K562 (cell line): ENCODE measurements around the gene GPHA2. TPM values are rescaled to one million over a fixed set of nuclear protein-coding genes. Genes with fewer than 3 reads are reported as not detected.

Source experiments
- BRD4 ChIP-seq: fragments of 200-600 bp; sonication (generic); IDR thresholded peaks from 2 replicates; pipeline ENCODE4 v1.6.1; 2017; ENCODE audit warnings: inconsistent platforms
- CHAMP1 ChIP-seq: fragments of 450-650 bp; IDR thresholded peaks from 2 replicates; pipeline ENCODE4 v1.6.1; 2016; ENCODE audit warnings: mild to moderate bottlenecking
- FOXK2 ChIP-seq, 2 experiments: fragments of 450-650 bp; IDR thresholded peaks in 1 of 2; conservative IDR thresholded peaks in 1 of 2; 2 replicates each; pipeline ENCODE4 v1.6.1; 2016; ENCODE audit warnings: low read depth in 2 of 2, mild to moderate bottlenecking in 1 of 2
- NCOR1 ChIP-seq: fragments of 450-650 bp; IDR thresholded peaks from 2 replicates; pipeline ENCODE4 v1.6.1; 2016; ENCODE audit warnings: mild to moderate bottlenecking, moderate library complexity
- NFE2L1 ChIP-seq: fragments of 450-650 bp; IDR thresholded peaks from 2 replicates; pipeline ENCODE4 v1.6.1; 2016; ENCODE audit warnings: missing genetic modification characterization, low read depth, mild to moderate bottlenecking, missing compliant biosample characterization, moderate library complexity, borderline replicate concordance
- NR2C2 ChIP-seq, 2 experiments: fragments of 200-800 bp in 1 of 2; sonication (Bioruptor generic) in 1 of 2; sonication (generic) in 1 of 2; formaldehyde crosslinking in 1 of 2; IDR thresholded peaks; 2 replicates each; pipeline versions ENCODE4 v1.6.1 to v1.8.0; 2016 to 2022; ENCODE audit warnings: mild to moderate bottlenecking in 1 of 2, missing compliant biosample characterization in 1 of 2, missing genetic modification characterization in 1 of 2, missing genetic modification reagents in 1 of 2
- NUFIP1 ChIP-seq: fragments of 450-650 bp; IDR thresholded peaks from 2 replicates; pipeline ENCODE4 v1.6.1; 2018; ENCODE audit not compliant: partially characterized antibody
- PTRF ChIP-seq: fragments of 450-650 bp; IDR thresholded peaks from 2 replicates; pipeline ENCODE4 v1.6.1; 2016; ENCODE audit warnings: mild to moderate bottlenecking, missing genetic modification characterization, missing compliant biosample characterization
- SMAD2 ChIP-seq: fragments of 150-350 bp; IDR thresholded peaks from 2 replicates; pipeline ENCODE4 v1.6.1; 2014; ENCODE audit warnings: low read depth, mild to moderate bottlenecking, low read length
- ZNF212 ChIP-seq: fragments of 450-650 bp; formaldehyde crosslinking; IDR thresholded peaks from 2 replicates; pipeline ENCODE4 v1.4.0; 2020; ENCODE audit warnings: mild to moderate bottlenecking
- ZNF263 ChIP-seq: sonication (generic); formaldehyde crosslinking; IDR thresholded peaks from 2 replicates; pipeline ENCODE4 v1.8.0; 2022; ENCODE audit warnings: mild to moderate bottlenecking, missing genetic modification reagents, borderline replicate concordance
- ZNF830 ChIP-seq: fragments of 250-450 bp; sonication (Bioruptor Pico); IDR thresholded peaks from 2 replicates; pipeline ENCODE4 v1.5.0; 2021; ENCODE audit warnings: mild to moderate bottlenecking
- polyA plus RNA-seq, 8 experiments: library from polyadenylated mRNA; depleted of rRNA in 4 of 8; stranded (reverse) in 5 of 8; unstranded in 3 of 8; fragments of >200 nt; fragmentation: Nextera tagmentation in 2 of 8; fragmentation: Illumina TruSeq in 1 of 8; extraction: Ambion mirVana in 2 of 8; extraction: Trizol in 1 of 8; gene quantifications; 2 replicates each; pipeline versions ENCODE4 v1.2.1 to v1.2.3, GENCODE V29; 2011 to 2014; ENCODE audit warnings: inconsistent platforms in 1 of 8, missing spikeins in 1 of 8
- total RNA-seq, 7 experiments: library from RNA; depleted of rRNA in 6 of 7; stranded (reverse); fragments of >200 nt in 6 of 7; fragmentation: Illumina TruSeq in 2 of 7; extraction: Trizol in 2 of 7; gene quantifications; 2 replicates each; pipeline versions ENCODE4 v1.2.1 to v1.2.3, GENCODE V29; 2011 to 2021; ENCODE audit warnings: low replicate concordance in 1 of 7
- TF ChIP-seq, protein P1 (sequence below): fragments of 250-450 bp; sonication (Bioruptor Pico); IDR thresholded peaks from 2 replicates; pipeline ENCODE4 v1.4.0; 2020
- TF ChIP-seq, protein P2 (sequence below): fragments of 450-650 bp; IDR thresholded peaks from 2 replicates; pipeline ENCODE4 v1.6.1; 2017; ENCODE audit warnings: antibody characterized with exemption, mild to moderate bottlenecking

The GPHA2 gene
- total and polyA plus RNA-seq, 9 of the 15 experiments (the other 6 are each of a cell fraction or from before 2014, with no cell fraction given) = 0.17 to 0.22 TPM; not detected in 7

DNA sequence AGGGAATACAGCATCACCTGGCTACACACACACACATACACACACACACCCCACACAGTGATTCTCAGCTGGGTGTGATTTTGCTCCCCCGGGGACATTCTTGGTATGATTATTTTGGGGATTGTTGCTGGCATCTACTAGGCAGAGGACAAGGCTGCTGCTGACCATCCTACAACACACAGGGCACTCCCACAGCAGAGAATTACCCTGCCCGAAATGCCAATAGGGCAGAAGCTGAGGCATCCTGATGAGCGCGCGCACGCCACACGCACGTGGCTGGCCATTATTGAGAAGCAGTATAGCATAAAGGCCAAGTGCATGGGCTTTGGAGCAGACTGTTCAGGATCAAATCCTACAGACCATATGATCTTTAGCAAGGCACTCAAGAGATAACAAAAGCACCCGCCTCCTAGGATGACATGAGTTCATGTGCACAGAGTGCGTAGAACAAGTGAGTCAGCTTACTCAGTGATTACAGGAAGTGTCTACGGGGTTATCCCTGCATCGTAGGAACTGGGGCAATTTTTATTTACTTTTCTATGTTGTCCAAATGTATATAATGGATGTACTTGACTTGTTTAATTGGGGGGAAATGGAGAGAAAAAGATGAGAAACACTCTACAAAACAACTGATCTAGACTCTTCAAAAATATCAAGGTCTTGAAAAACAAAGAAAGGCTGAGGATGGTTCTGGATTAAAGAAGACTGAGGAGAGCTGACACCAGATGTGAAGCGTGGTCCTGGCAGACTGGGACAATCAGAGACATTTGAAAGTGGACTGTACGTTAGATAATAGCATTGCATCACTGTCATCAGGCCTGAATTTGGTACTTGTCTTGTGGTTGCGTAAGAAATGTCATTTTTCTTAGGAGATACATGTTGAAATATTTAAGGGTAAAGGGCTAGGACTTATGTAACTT is 50.1 kb downstream of the GPHA2 start (continued):
- TF ChIP-seq, protein P1, sequence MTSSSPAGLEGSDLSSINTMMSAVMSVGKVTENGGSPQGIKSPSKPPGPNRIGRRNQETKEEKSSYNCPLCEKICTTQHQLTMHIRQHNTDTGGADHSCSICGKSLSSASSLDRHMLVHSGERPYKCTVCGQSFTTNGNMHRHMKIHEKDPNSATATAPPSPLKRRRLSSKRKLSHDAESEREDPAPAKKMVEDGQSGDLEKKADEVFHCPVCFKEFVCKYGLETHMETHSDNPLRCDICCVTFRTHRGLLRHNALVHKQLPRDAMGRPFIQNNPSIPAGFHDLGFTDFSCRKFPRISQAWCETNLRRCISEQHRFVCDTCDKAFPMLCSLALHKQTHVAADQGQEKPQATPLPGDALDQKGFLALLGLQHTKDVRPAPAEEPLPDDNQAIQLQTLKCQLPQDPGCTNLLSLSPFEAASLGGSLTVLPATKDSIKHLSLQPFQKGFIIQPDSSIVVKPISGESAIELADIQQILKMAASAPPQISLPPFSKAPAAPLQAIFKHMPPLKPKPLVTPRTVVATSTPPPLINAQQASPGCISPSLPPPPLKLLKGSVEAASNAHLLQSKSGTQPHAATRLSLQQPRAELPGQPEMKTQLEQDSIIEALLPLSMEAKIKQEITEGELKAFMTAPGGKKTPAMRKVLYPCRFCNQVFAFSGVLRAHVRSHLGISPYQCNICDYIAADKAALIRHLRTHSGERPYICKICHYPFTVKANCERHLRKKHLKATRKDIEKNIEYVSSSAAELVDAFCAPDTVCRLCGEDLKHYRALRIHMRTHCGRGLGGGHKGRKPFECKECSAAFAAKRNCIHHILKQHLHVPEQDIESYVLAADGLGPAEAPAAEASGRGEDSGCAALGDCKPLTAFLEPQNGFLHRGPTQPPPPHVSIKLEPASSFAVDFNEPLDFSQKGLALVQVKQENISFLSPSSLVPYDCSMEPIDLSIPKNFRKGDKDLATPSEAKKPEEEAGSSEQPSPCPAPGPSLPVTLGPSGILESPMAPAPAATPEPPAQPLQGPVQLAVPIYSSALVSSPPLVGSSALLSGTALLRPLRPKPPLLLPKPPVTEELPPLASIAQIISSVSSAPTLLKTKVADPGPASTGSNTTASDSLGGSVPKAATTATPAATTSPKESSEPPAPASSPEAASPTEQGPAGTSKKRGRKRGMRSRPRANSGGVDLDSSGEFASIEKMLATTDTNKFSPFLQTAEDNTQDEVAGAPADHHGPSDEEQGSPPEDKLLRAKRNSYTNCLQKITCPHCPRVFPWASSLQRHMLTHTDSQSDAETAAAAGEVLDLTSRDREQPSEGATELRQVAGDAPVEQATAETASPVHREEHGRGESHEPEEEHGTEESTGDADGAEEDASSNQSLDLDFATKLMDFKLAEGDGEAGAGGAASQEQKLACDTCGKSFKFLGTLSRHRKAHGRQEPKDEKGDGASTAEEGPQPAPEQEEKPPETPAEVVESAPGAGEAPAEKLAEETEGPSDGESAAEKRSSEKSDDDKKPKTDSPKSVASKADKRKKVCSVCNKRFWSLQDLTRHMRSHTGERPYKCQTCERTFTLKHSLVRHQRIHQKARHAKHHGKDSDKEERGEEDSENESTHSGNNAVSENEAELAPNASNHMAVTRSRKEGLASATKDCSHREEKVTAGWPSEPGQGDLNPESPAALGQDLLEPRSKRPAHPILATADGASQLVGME (CRISPR knock-in tag) = no peak
- TF ChIP-seq BRD4 = no peak
- TF ChIP-seq NCOR1 = peak; percentile 80
- TF ChIP-seq, protein P2, sequence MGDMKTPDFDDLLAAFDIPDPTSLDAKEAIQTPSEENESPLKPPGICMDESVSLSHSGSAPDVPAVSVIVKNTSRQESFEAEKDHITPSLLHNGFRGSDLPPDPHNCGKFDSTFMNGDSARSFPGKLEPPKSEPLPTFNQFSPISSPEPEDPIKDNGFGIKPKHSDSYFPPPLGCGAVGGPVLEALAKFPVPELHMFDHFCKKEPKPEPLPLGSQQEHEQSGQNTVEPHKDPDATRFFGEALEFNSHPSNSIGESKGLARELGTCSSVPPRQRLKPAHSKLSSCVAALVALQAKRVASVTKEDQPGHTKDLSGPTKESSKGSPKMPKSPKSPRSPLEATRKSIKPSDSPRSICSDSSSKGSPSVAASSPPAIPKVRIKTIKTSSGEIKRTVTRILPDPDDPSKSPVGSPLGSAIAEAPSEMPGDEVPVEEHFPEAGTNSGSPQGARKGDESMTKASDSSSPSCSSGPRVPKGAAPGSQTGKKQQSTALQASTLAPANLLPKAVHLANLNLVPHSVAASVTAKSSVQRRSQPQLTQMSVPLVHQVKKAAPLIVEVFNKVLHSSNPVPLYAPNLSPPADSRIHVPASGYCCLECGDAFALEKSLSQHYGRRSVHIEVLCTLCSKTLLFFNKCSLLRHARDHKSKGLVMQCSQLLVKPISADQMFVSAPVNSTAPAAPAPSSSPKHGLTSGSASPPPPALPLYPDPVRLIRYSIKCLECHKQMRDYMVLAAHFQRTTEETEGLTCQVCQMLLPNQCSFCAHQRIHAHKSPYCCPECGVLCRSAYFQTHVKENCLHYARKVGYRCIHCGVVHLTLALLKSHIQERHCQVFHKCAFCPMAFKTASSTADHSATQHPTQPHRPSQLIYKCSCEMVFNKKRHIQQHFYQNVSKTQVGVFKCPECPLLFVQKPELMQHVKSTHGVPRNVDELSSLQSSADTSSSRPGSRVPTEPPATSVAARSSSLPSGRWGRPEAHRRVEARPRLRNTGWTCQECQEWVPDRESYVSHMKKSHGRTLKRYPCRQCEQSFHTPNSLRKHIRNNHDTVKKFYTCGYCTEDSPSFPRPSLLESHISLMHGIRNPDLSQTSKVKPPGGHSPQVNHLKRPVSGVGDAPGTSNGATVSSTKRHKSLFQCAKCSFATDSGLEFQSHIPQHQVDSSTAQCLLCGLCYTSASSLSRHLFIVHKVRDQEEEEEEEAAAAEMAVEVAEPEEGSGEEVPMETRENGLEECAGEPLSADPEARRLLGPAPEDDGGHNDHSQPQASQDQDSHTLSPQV = peak; percentile 97
- TF ChIP-seq NFE2L1 = no peak
- no peak for TF ChIP-seq PTRF
- no peak for TF ChIP-seq ZNF830
- TF ChIP-seq ZNF212 (CRISPR knock-in tag) = no peak
- peak; percentile 73 to 88 for TF ChIP-seq FOXK2 (conservative IDR thresholded peaks at IDR 0.05 in 1 of 2, IDR thresholded peaks at IDR 0.05 in 1 of 2; ENCODE audit: low read depth in 2 of 2)
- TF ChIP-seq NUFIP1 = no peak
- no peak for TF ChIP-seq ZNF263 (CRISPR knock-in tag)
- no peak for TF ChIP-seq SMAD2
- no peak for TF ChIP-seq NR2C2 (CRISPR knock-in tag; IDR thresholded peaks at IDR 0.05)
- TF ChIP-seq NR2C2 (tag; IDR thresholded peaks at IDR 0.05) = peak; percentile 84
- TF ChIP-seq CHAMP1 = no peak
